Tibial nerve (tissue), 4 donors: ENCODE measurements around the gene TMEM94.

Experiments used
- CTCF ChIP-seq, 5 experiments: fragments of 200-600 bp in 3 of 5; fragments of 450-650 bp in 2 of 5; sonication (generic) in 3 of 5; IDR thresholded peaks; one replicate each; pipeline ENCODE4 v1.5.1; 2016 to 2019; ENCODE audit warnings: antibody characterized with exemption in 5 of 5, mild to moderate bottlenecking in 3 of 5, moderate library complexity in 2 of 5
- EP300 ChIP-seq, 2 donors: sonication (generic); formaldehyde crosslinking; IDR thresholded peaks; one replicate each; pipeline ENCODE4 v1.6.1; 2017; ENCODE audit warnings: antibody characterized with exemption in 2 of 2, mild to moderate bottlenecking in 1 of 2

GRCh38 chr17:75540923-75541503 lies 84.6 kb downstream of the TMEM94 start:
- no peak for TF ChIP-seq CTCF (IDR thresholded peaks at IDR 0.05)
- TF ChIP-seq EP300 (IDR thresholded peaks at IDR 0.05): no peak
